Effector memory CD8-positive, alpha-beta T cell (primary cell): Measurements from ENCODE around the gene STPG4.

ENCODE experiments used
- ATAC-seq: fragments of 150-1000 bp; cut with Tn5 transposase; replicated peaks from 2 replicates; pipeline ENCODE4 v1.10.0; 2021; ENCODE audit warnings: mild to moderate bottlenecking, moderate library complexity
- DNase-seq, 3 experiments: peaks; one replicate each; pipeline ENCODE4 v3.0.0; 2021
- H3K27ac Mint-ChIP-seq, 2 donors: one replicate each; pipeline ENCODE4 v1.8.0; 2022; ENCODE audit warnings: mild to moderate bottlenecking in 2 of 2, mixed read lengths in 2 of 2, moderate library complexity in 2 of 2
- H3K27me3 Mint-ChIP-seq, 2 donors: one replicate each; pipeline ENCODE4 v1.8.0; 2022; ENCODE audit warnings: mixed read lengths in 2 of 2
- H3K36me3 Mint-ChIP-seq: one replicate; pipeline ENCODE4 v1.8.0; 2022; ENCODE audit warnings: mild to moderate bottlenecking, moderate library complexity, mixed read lengths; ENCODE audit not compliant: insufficient read depth
- H3K4me1 Mint-ChIP-seq, 2 donors: one replicate each; pipeline ENCODE4 v1.8.0; 2022; ENCODE audit warnings: low read depth in 2 of 2, mixed read lengths in 2 of 2
- H3K4me3 Mint-ChIP-seq, 2 donors: one replicate each; pipeline ENCODE4 v1.8.0; 2022; ENCODE audit warnings: mild to moderate bottlenecking in 2 of 2, mixed read lengths in 2 of 2, moderate library complexity in 2 of 2
- H3K9me3 Mint-ChIP-seq, 2 donors: one replicate each; pipeline ENCODE4 v1.8.0; 2022; ENCODE audit warnings: mixed read lengths in 2 of 2

STPG4 gene

GRCh38 chr2:47041891-47042684 is 113.0 kb downstream of the STPG4 start:
- Mint-ChIP-seq H3K4me1 (peaks cover 2 to 5% of the 10 kb centered on the region in 2 donors), H3K27ac (peak overlapping the region in 1 of 2 donors; percentile 44), H3K9me3 (no peaks in the 10 kb centered on the region), H3K27me3 (no peaks in the 10 kb centered on the region), H3K36me3 (peaks cover 11% of the 10 kb centered on the region), H3K4me3 (no peak overlapping the region)
- DNase-seq (no peak), ATAC-seq (no peak)

- ATAC-seq (no peak), DNase-seq (no peak)
- H3K27ac Mint-ChIP-seq = peak overlapping the region in 1 of 2 donors; percentile 44
- no peaks in the 10 kb centered on the region for H3K27me3 Mint-ChIP-seq
- H3K9me3 Mint-ChIP-seq = no peaks in the 10 kb centered on the region
- peaks cover 14% of the 10 kb centered on the region for H3K36me3 Mint-ChIP-seq
- H3K4me3 Mint-ChIP-seq = no peak overlapping the region
- peaks cover 2 to 9% of the 10 kb centered on the region in 2 donors for H3K4me1 Mint-ChIP-seq
Observed at GRCh38 chr2:47041063-47041462, 114.0 kb downstream of the STPG4 start.

- peaks cover 15% of the 10 kb centered on the region for H3K36me3 Mint-ChIP-seq
- DNase-seq (no peak), ATAC-seq (no peak)
- H3K4me1 Mint-ChIP-seq = peaks cover 2 to 12% of the 10 kb centered on the region in 2 donors
- H3K27me3 Mint-ChIP-seq = no peaks in the 10 kb centered on the region
- no peaks in the 10 kb centered on the region for H3K9me3 Mint-ChIP-seq
- H3K4me3 Mint-ChIP-seq = no peak overlapping the region
- H3K27ac Mint-ChIP-seq = no peak overlapping the region
Observed at GRCh38 chr2:47040651-47041050, 114.5 kb downstream of the STPG4 start.

- no peak for ATAC-seq
- H3K27ac Mint-ChIP-seq = no peak overlapping the region
- no peak overlapping the region for H3K4me3 Mint-ChIP-seq
- no peaks in the 10 kb centered on the region for H3K9me3 Mint-ChIP-seq
- DNase-seq = no peak
- peaks cover 12% of the 10 kb centered on the region for H3K36me3 Mint-ChIP-seq
- H3K4me1 Mint-ChIP-seq = peaks cover 4 to 12% of the 10 kb centered on the region in 2 donors
- no peaks in the 10 kb centered on the region for H3K27me3 Mint-ChIP-seq
Observed at GRCh38 chr2:47039913-47040562, 115.1 kb downstream of the STPG4 start.

- H3K36me3 Mint-ChIP-seq = peaks cover 11% of the 10 kb centered on the region
- DNase-seq (no peak), ATAC-seq (no peak)
- no peaks in the 10 kb centered on the region for H3K27me3 Mint-ChIP-seq
- H3K4me1 Mint-ChIP-seq = peaks cover 4 to 12% of the 10 kb centered on the region in 2 donors
- H3K27ac Mint-ChIP-seq = no peak overlapping the region
- no peak overlapping the region for H3K4me3 Mint-ChIP-seq
- no peaks in the 10 kb centered on the region for H3K9me3 Mint-ChIP-seq
Observed at GRCh38 chr2:47039489-47039870, 115.6 kb downstream of the STPG4 start.

GRCh38 chr2:47038656-47039488 is 116.2 kb downstream of the STPG4 start:
- Mint-ChIP-seq H3K27ac (peak overlapping the region in 1 of 2 donors; percentile 65), H3K4me1 (peaks cover 4 to 12% of the 10 kb centered on the region in 2 donors), H3K4me3 (no peak overlapping the region), H3K27me3 (no peaks in the 10 kb centered on the region), H3K9me3 (no peaks in the 10 kb centered on the region), H3K36me3 (peaks cover 11% of the 10 kb centered on the region)
- no peak for DNase-seq
- no peak for ATAC-seq

- no peak for DNase-seq
- Mint-ChIP-seq H3K4me3 (no peak overlapping the region), H3K27me3 (no peaks in the 10 kb centered on the region), H3K9me3 (no peaks in the 10 kb centered on the region), H3K36me3 (peaks cover 19% of the 10 kb centered on the region), H3K27ac (no peak overlapping the region), H3K4me1 (peaks cover 4 to 12% of the 10 kb centered on the region in 2 donors)
- no peak for ATAC-seq
Observed at GRCh38 chr2:47037678-47038077, 117.4 kb downstream of the STPG4 start.
